Measurements from ENCODE around the gene FANCC. TPM values are rescaled to one million over a fixed set of nuclear protein-coding genes. Genes with fewer than 3 reads are reported as not detected.

FANCC gene
- total and polyA plus RNA-seq, 2 of the 8 experiments (the other 6 are each of a cell fraction or from before 2014, with no cell fraction given), result 7.8 to 15.2 TPM

GRCh38 chr9:95280745-95281144, 36.8 kb downstream of the FANCC start:
- no peak overlapping the region for H3K56ac ChIP-seq (replicated peaks; ENCODE audit: insufficient read length, low read depth, low read length)
- H4K5ac ChIP-seq (ENCODE audit: insufficient read length, low read depth, low read length), result no peak overlapping the region
- H4K8ac ChIP-seq (ENCODE audit: extremely low read depth, insufficient read depth, low read length), result no peak overlapping the region
- H2BK12ac ChIP-seq (ENCODE audit: low read depth, low read length), result no peak overlapping the region
- H2BK20ac ChIP-seq (ENCODE audit: low read length), result no peak overlapping the region
- H3K4me1 ChIP-seq (replicated peaks in 1 of 4; ENCODE audit: control insufficient read depth in 3 of 4, insufficient read depth in 4 of 4, low read length in 3 of 4), result no peaks in the 10 kb centered on the region
- no peak overlapping the region for H3K14ac ChIP-seq (ENCODE audit: insufficient read length)
- no peak overlapping the region for H3K4me2 ChIP-seq (ENCODE audit: insufficient read depth in 1 of 2, low read depth in 2 of 2, low read length in 2 of 2)
- H3K18ac ChIP-seq (ENCODE audit: extremely low read depth, low read length), result no peak overlapping the region
- no peak for FAIRE-seq
- no peaks in the 10 kb centered on the region; the same call in 1 of the 2 replicates for H3K79me1 ChIP-seq (ENCODE audit: low read depth, low read length)
- no peaks in the 10 kb centered on the region for H3K27me3 ChIP-seq (replicated peaks in 1 of 4; ENCODE audit: control insufficient read depth in 3 of 4, extremely low read depth in 1 of 4, insufficient read depth in 3 of 4, low read length in 3 of 4)
- H2BK120ac ChIP-seq (replicated peaks; ENCODE audit: low read depth, low read length), result no peak overlapping the region
- no peaks in the 10 kb centered on the region for H3K36me3 ChIP-seq (ENCODE audit: control insufficient read depth in 2 of 4, insufficient read depth in 4 of 4, low read length in 3 of 4)
- H3K23me2 ChIP-seq (ENCODE audit: low read depth, low read length), result no peaks in the 10 kb centered on the region
- no peak overlapping the region for H2BK15ac ChIP-seq (ENCODE audit: low read length)
- no peak overlapping the region for H2BK5ac ChIP-seq (ENCODE audit: low read depth, low read length)
- H3K23ac ChIP-seq (ENCODE audit: insufficient read length), result no peak overlapping the region
- CTCF ChIA-PET (ENCODE audit: partially characterized antibody), result interaction anchor here (0.6 to 1.3 kb wide), 2 partner anchors 15 to 827 kb away, joined by 3 to 7 read pairs; no protein-coding TSS in a partner anchor
- WGBS, 2 experiments (ENCODE audit: extremely low coverage in 1 of 2, insufficient coverage in 1 of 2, insufficient read length in 1 of 2, insufficient replicate concordance in 2 of 2, low coverage in 1 of 2, low lambda C conversion rate in 2 of 2, missing lambda C conversion rate in 1 of 2), result 81% methylated on average over 1 of the region's 1 CpG; no CpG with 5 or more reads in 1 of the 2 experiments
- H3K4ac ChIP-seq (replicated peaks; ENCODE audit: insufficient read length, low read depth, low read length), result no peak overlapping the region
- no peaks in the 10 kb centered on the region for H3K9me3 ChIP-seq (ENCODE audit: insufficient read depth in 2 of 2, low read depth in 1 of 2, low read length in 1 of 2)
- no peak overlapping the region for H2AK5ac ChIP-seq (ENCODE audit: low read depth, low read length)
- H3K79me2 ChIP-seq (ENCODE audit: control insufficient read depth in 1 of 2, insufficient read depth in 2 of 2, low read length in 2 of 2), result peaks cover 0 to 10% of the 10 kb centered on the region in 2 experiments; a peak in 1 of 4 replicates
- no peak overlapping the region for H4K91ac ChIP-seq (replicated peaks; ENCODE audit: insufficient read length, low read length)
- no peak overlapping the region for H3K4me3 ChIP-seq (ENCODE audit: extremely low read depth in 1 of 4, insufficient read depth in 2 of 4, low read depth in 3 of 4, low read length in 4 of 4)
- no peak overlapping the region for H3K9ac ChIP-seq (replicated peaks in 1 of 4; ENCODE audit: extremely low read depth in 1 of 4, low read depth in 3 of 4, low read length in 3 of 4)
- no peak overlapping the region for H2AFZ ChIP-seq (ENCODE audit: low read length)
- no peak for DNase-seq (ENCODE audit: low read depth in 1 of 2, low spot score in 2 of 2)
- no peaks in the 10 kb centered on the region for H4K20me1 ChIP-seq (replicated peaks in 1 of 2; ENCODE audit: control insufficient read depth in 1 of 2, insufficient read depth in 2 of 2, low read length in 2 of 2)
- no peak overlapping the region for H3K27ac ChIP-seq (ENCODE audit: low read depth, low read length)
- POLR2A ChIA-PET (ENCODE audit: partially characterized antibody), result no interaction called here
- TF ChIP-seq SAP30 (IDR thresholded peaks at IDR 0.05; ENCODE audit: insufficient read depth, insufficient replicate concordance, low read length) (no peak), KDM4A (IDR thresholded peaks at IDR 0.05; ENCODE audit: low read depth, low read length, severe bottlenecking) (no peak), TAF1 (IDR thresholded peaks at IDR 0.05; ENCODE audit: low read depth, low read length) (no peak), TAF7 (optimal IDR thresholded peaks at IDR 0.05; ENCODE audit: borderline replicate concordance, low read depth, low read length) (no peak), KDM5A (IDR thresholded peaks at IDR 0.05; ENCODE audit: low read length) (no peak), SIX5 (IDR thresholded peaks at IDR 0.05; ENCODE audit: low read depth, low read length) (no peak), ZNF274 (IDR thresholded peaks at IDR 0.05; ENCODE audit: borderline replicate concordance, extremely low read depth, low read length) (no peak), SRF (IDR thresholded peaks at IDR 0.05; ENCODE audit: low read depth, low read length) (no peak), HDAC6 (IDR thresholded peaks at IDR 0.05; ENCODE audit: low read depth, low read length) (no peak), YY1 (IDR thresholded peaks at IDR 0.05; ENCODE audit: low read depth, low read length) (no peak), TBP (IDR thresholded peaks at IDR 0.05; ENCODE audit: low read depth, low read length) (no peak), MAX (IDR thresholded peaks at IDR 0.05) (no peak), FOSL1 (IDR thresholded peaks at IDR 0.05; ENCODE audit: insufficient read depth, low read depth, low read length) (no peak), CREB1 (IDR thresholded peaks at IDR 0.05) (no peak), ASH2L (IDR thresholded peaks at IDR 0.05; ENCODE audit: low read length) (no peak)
